ENCODE results near the gene CFAP46. TPM values are rescaled to one million over a fixed set of nuclear protein-coding genes. Genes with fewer than 3 reads are reported as not detected.

The CFAP46 gene
- total and polyA plus RNA-seq, 2 of the 8 experiments (the other 6 are each of a cell fraction or from before 2014, with no cell fraction given): 2.6 to 4.8 TPM

DNA sequence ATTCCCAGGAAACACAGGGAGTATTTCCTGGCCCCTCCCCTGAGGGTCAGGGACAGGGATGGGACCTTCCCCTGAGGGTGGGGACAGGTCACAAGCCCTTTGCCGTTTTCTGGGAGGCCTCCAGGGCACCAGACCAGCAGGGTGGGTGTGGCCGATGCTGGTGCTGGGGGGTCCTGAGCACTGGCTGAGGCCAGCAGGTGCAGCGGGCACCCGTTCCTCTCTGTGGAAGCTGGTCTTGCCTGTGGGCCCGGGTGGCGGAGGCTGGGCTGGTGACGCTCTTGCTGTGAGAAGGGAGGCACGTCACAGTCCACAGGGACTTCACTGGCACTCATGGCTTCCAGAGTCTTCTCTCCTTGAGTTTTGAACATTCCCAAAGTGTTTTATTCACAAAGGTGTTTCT, 44.2 kb upstream of the CFAP46 start (continued):
- TF ChIP-seq, protein P1, sequence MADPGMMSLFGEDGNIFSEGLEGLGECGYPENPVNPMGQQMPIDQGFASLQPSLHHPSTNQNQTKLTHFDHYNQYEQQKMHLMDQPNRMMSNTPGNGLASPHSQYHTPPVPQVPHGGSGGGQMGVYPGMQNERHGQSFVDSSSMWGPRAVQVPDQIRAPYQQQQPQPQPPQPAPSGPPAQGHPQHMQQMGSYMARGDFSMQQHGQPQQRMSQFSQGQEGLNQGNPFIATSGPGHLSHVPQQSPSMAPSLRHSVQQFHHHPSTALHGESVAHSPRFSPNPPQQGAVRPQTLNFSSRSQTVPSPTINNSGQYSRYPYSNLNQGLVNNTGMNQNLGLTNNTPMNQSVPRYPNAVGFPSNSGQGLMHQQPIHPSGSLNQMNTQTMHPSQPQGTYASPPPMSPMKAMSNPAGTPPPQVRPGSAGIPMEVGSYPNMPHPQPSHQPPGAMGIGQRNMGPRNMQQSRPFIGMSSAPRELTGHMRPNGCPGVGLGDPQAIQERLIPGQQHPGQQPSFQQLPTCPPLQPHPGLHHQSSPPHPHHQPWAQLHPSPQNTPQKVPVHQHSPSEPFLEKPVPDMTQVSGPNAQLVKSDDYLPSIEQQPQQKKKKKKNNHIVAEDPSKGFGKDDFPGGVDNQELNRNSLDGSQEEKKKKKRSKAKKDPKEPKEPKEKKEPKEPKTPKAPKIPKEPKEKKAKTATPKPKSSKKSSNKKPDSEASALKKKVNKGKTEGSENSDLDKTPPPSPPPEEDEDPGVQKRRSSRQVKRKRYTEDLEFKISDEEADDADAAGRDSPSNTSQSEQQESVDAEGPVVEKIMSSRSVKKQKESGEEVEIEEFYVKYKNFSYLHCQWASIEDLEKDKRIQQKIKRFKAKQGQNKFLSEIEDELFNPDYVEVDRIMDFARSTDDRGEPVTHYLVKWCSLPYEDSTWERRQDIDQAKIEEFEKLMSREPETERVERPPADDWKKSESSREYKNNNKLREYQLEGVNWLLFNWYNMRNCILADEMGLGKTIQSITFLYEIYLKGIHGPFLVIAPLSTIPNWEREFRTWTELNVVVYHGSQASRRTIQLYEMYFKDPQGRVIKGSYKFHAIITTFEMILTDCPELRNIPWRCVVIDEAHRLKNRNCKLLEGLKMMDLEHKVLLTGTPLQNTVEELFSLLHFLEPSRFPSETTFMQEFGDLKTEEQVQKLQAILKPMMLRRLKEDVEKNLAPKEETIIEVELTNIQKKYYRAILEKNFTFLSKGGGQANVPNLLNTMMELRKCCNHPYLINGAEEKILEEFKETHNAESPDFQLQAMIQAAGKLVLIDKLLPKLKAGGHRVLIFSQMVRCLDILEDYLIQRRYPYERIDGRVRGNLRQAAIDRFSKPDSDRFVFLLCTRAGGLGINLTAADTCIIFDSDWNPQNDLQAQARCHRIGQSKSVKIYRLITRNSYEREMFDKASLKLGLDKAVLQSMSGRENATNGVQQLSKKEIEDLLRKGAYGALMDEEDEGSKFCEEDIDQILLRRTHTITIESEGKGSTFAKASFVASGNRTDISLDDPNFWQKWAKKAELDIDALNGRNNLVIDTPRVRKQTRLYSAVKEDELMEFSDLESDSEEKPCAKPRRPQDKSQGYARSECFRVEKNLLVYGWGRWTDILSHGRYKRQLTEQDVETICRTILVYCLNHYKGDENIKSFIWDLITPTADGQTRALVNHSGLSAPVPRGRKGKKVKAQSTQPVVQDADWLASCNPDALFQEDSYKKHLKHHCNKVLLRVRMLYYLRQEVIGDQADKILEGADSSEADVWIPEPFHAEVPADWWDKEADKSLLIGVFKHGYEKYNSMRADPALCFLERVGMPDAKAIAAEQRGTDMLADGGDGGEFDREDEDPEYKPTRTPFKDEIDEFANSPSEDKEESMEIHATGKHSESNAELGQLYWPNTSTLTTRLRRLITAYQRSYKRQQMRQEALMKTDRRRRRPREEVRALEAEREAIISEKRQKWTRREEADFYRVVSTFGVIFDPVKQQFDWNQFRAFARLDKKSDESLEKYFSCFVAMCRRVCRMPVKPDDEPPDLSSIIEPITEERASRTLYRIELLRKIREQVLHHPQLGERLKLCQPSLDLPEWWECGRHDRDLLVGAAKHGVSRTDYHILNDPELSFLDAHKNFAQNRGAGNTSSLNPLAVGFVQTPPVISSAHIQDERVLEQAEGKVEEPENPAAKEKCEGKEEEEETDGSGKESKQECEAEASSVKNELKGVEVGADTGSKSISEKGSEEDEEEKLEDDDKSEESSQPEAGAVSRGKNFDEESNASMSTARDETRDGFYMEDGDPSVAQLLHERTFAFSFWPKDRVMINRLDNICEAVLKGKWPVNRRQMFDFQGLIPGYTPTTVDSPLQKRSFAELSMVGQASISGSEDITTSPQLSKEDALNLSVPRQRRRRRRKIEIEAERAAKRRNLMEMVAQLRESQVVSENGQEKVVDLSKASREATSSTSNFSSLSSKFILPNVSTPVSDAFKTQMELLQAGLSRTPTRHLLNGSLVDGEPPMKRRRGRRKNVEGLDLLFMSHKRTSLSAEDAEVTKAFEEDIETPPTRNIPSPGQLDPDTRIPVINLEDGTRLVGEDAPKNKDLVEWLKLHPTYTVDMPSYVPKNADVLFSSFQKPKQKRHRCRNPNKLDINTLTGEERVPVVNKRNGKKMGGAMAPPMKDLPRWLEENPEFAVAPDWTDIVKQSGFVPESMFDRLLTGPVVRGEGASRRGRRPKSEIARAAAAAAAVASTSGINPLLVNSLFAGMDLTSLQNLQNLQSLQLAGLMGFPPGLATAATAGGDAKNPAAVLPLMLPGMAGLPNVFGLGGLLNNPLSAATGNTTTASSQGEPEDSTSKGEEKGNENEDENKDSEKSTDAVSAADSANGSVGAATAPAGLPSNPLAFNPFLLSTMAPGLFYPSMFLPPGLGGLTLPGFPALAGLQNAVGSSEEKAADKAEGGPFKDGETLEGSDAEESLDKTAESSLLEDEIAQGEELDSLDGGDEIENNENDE (IDR thresholded peaks at IDR 0.05; ENCODE audit: insufficient replicate concordance, low read length): no peak
- TF ChIP-seq SRF (IDR thresholded peaks at IDR 0.05; ENCODE audit: low read depth, low read length): no peak
- no peak for TF ChIP-seq TCF12 (IDR thresholded peaks at IDR 0.05; ENCODE audit: low read depth, low read length)
- TF ChIP-seq SAP30 (IDR thresholded peaks at IDR 0.05; ENCODE audit: insufficient read depth, insufficient replicate concordance, low read length): no peak
- no peak for TF ChIP-seq KDM4A (IDR thresholded peaks at IDR 0.05; ENCODE audit: low read depth, low read length, severe bottlenecking)
